Osteoblast (primary cell): Measurements from ENCODE around the gene TSPO. TPM values are rescaled to one million over a fixed set of nuclear protein-coding genes. Genes with fewer than 3 reads are reported as not detected.

Source experiments
- DNase-seq: peaks from one replicate; pipeline ENCODE4 v3.0.0; 2011; ENCODE audit warnings: low spot score, mixed read lengths; ENCODE audit not compliant: insufficient read length; ENCODE audit errors: missing footprints
- H2AFZ ChIP-seq: 2 replicates; pipeline ENCODE4 v1.6.0; 2011; ENCODE audit warnings: mild to moderate bottlenecking, low read length
- H3K27ac ChIP-seq: 2 replicates; pipeline ENCODE4 v1.5.1; 2011; ENCODE audit warnings: mild to moderate bottlenecking, low read depth, low read length, moderate library complexity
- H3K27me3 ChIP-seq: 2 replicates; pipeline ENCODE4 v1.6.0; 2012; ENCODE audit warnings: mild to moderate bottlenecking, control low read depth, inconsistent platforms, low read length, moderate library complexity; ENCODE audit not compliant: insufficient read depth
- H3K36me3 ChIP-seq: 2 replicates; pipeline ENCODE4 v1.5.1; 2011; ENCODE audit warnings: mild to moderate bottlenecking, low read length, control low read depth, moderate library complexity; ENCODE audit not compliant: insufficient read depth
- H3K4me1 ChIP-seq: 2 replicates; pipeline ENCODE4 v1.5.1; 2011; ENCODE audit warnings: mild to moderate bottlenecking, low read length, control low read depth, moderate library complexity; ENCODE audit not compliant: insufficient read depth
- H3K4me2 ChIP-seq: 2 replicates; pipeline ENCODE4 v1.6.0; 2011; ENCODE audit warnings: mild to moderate bottlenecking, low read length; ENCODE audit not compliant: insufficient read depth
- H3K4me3 ChIP-seq: fragments of 200-600 bp; sonication (generic); 3 replicates; pipeline ENCODE4 v1.5.1; 2012; ENCODE audit warnings: mild to moderate bottlenecking, low read length, inconsistent platforms; ENCODE audit not compliant: insufficient read depth
- H3K79me2 ChIP-seq: 2 replicates; pipeline ENCODE4 v1.6.0; 2012; ENCODE audit warnings: mild to moderate bottlenecking, low read length, control low read depth, inconsistent platforms; ENCODE audit not compliant: insufficient read depth
- H3K9me3 ChIP-seq: 2 replicates; pipeline ENCODE4 v1.5.1; 2011; ENCODE audit warnings: low read depth, low read length, control low read depth
- H4K20me1 ChIP-seq: 2 replicates; pipeline ENCODE4 v1.6.0; 2012; ENCODE audit warnings: mild to moderate bottlenecking, low read length, control low read depth; ENCODE audit not compliant: insufficient read depth
- total RNA-seq: library from RNA; depleted of rRNA; stranded (reverse); fragments of >200 nt; gene quantifications from 2 replicates; pipeline ENCODE4 v1.2.3, GENCODE V29; 2012
- TF ChIP-seq, protein P1 (sequence below): IDR thresholded peaks from 2 replicates; pipeline ENCODE4 v1.5.1; 2011; ENCODE audit warnings: mild to moderate bottlenecking, low read depth, low read length, moderate library complexity; ENCODE audit errors: extremely low read depth

The TSPO gene
- total RNA-seq, 1 donor, result 297 TPM

DNA sequence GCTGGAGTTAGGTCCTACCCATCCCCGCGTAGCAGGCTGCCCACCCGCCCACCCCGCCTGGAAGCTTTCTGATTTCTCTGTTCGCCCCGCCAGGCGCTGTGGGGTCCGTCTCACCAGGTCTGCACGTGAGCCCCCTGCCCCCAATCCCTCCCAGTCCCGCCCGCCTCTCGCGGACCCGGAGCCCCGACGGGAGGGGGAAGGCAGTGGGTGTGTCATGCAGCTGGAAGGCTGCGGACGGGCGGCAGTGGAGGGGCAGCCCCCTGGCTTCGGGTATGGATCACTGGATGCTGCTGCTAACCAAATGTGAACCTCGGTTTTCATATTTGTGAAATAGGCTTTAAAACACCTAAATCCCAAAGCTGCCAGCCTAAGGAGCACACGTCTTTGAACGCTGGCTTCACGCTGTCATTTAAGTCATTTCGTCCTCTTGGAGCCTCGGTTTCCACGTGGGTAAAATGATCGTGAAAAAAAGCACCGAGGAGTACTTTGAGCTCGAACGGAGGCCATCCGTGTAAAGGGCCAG lies 41.4 kb upstream of the TSPO start:
- Histone ChIP-seq H3K79me2 (no peaks in the 10 kb centered on the region), H4K20me1 (no peaks in the 10 kb centered on the region), H3K4me2 (peak overlapping the region; percentile 77), H3K27me3 (peaks cover 55% of the 10 kb centered on the region), H3K36me3 (no peaks in the 10 kb centered on the region), H3K9me3 (no peaks in the 10 kb centered on the region), H3K4me3 (peak overlapping the region; percentile 46), H3K27ac (no peak overlapping the region), H2AFZ (peak overlapping the region; percentile 56), H3K4me1 (peaks cover 4% of the 10 kb centered on the region)
- DNase-seq, result peak; percentile 73
- TF ChIP-seq, protein P1, sequence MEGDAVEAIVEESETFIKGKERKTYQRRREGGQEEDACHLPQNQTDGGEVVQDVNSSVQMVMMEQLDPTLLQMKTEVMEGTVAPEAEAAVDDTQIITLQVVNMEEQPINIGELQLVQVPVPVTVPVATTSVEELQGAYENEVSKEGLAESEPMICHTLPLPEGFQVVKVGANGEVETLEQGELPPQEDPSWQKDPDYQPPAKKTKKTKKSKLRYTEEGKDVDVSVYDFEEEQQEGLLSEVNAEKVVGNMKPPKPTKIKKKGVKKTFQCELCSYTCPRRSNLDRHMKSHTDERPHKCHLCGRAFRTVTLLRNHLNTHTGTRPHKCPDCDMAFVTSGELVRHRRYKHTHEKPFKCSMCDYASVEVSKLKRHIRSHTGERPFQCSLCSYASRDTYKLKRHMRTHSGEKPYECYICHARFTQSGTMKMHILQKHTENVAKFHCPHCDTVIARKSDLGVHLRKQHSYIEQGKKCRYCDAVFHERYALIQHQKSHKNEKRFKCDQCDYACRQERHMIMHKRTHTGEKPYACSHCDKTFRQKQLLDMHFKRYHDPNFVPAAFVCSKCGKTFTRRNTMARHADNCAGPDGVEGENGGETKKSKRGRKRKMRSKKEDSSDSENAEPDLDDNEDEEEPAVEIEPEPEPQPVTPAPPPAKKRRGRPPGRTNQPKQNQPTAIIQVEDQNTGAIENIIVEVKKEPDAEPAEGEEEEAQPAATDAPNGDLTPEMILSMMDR, result no peak

DNA sequence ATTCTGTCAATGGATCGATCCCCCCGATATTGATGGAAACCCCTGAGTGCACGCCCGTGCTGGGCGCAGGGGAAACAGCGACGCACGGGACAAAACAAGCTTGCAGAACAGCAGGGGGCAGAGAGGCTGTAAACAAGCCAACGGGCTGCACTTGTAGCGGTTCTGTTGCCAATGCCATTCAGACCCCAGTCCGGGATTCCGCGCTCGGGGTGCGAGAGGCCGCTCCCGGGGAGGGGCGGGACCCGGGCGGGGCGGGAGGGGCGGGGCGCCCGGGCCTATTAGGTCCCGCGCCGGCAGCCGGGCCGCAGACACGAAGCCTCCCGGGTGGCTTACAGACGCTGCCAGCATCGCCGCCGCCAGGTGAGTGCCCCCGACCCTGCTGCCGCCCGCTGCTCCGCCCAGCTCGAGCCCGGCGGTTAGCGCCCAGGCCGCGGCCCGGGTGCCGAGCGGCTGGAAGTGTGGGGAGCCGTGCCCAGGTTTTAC lies 40.9 kb upstream of the TSPO start, which contains the start of gene BIK:
Gene BIK (plus strand): TSS at position 307 of the 483 bp plus-strand sequence. CDS start 13,273 bp downstream, outside the sequence.
- H3K9me3 ChIP-seq, result no peaks in the 10 kb centered on the region
- H4K20me1 ChIP-seq, result no peaks in the 10 kb centered on the region
- H3K79me2 ChIP-seq, result no peaks in the 10 kb centered on the region
- H3K36me3 ChIP-seq, result no peaks in the 10 kb centered on the region
- TF ChIP-seq, protein P1, result peak; percentile 14
- peaks cover 58% of the 10 kb centered on the region for H3K27me3 ChIP-seq
- peaks cover 4% of the 10 kb centered on the region for H3K4me1 ChIP-seq
- H3K4me2 ChIP-seq, result peak within 1 kb of the TSS; percentile 77
- peak within 1 kb of the TSS; percentile 53 for H3K4me3 ChIP-seq
- no peak within 1 kb of the TSS for H3K27ac ChIP-seq
- peak within 1 kb of the TSS; percentile 56 for H2AFZ ChIP-seq
- DNase-seq, result peak; percentile 85

DNA sequence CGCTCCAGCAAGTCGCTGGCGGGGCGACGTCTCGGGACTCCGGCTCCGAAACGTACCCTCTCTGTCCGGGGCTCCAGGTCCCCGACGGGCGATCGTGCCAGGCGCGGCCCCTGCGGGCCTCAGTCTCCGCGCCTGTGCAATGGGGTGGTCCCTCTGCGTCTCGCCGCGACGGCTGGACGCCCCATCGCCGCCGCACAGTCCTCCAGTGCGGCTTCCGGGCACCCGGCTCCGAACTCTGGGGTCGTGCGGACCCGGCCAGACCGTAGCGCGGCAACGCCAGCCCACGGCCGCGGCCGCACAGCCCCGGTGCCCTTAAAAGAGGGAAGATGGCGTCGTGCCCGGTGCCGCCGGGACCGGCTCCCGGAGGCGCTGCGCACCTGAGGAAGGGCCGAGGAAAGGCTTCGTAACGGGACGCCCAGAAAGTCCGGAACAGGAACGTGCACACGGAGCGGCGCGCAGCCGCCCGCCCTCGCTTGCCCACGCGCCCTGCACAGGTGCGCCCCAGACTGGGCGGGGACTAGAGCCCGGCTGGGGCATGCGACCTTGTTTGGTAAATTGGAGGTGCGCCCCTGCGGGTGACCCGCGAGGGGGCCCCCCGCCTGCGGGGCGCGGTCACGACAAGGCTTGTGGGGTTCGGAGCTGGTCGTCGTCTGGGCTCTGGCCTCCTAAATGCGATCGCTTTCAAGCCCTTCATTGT lies 40.3 kb upstream of the TSPO start:
- TF ChIP-seq, protein P1, result no peak
- no peaks in the 10 kb centered on the region for H3K9me3 ChIP-seq
- peak overlapping the region; percentile 15 for H2AFZ ChIP-seq
- no peaks in the 10 kb centered on the region for H3K36me3 ChIP-seq
- H3K4me2 ChIP-seq, result peak overlapping the region; percentile 77
- H3K4me3 ChIP-seq, result peak overlapping the region; percentile 53
- peaks cover 57% of the 10 kb centered on the region for H3K27me3 ChIP-seq
- DNase-seq, result peak; percentile 83
- H4K20me1 ChIP-seq, result no peaks in the 10 kb centered on the region
- H3K79me2 ChIP-seq, result no peaks in the 10 kb centered on the region
- no peak overlapping the region for H3K27ac ChIP-seq
- peaks cover 4% of the 10 kb centered on the region for H3K4me1 ChIP-seq

DNA sequence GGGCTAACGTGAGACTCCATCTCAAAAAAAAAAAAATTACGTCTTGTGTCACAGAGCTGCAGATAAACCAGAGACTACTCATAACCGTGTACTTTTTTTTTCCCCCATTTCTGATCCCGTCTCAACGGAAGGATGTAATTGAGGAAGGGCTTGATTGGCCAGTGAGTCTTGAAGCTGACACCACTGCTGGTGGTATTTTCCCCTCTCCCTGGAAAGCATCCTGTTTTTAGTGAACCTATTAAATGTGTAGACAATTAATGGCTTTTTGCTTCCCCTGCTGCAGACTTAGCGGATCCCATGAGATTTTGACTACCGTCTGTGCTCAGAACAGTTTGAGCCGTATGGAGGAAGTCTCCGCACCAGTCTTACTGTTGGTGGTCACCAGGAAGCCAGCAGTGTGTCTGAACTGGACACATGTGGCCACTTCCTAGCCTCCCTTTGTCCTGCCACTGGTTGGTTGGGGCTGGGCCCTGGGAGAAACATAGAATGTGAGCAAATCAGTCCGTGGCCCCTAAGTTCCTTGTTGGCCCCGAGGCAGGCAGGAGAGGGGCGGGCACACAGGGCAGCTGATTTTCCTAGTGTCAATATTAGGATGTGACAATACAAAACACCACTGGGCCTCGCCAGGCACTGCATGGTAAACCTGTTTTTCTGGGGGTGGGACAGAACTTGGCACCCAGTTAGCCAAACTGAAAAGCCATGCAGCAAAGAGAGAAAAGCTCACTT lies 37.7 kb upstream of the TSPO start:
- H3K4me3 ChIP-seq, result no peak overlapping the region
- peaks cover 48% of the 10 kb centered on the region for H3K27me3 ChIP-seq
- peaks cover 4% of the 10 kb centered on the region for H3K4me1 ChIP-seq
- no peaks in the 10 kb centered on the region for H3K79me2 ChIP-seq
- TF ChIP-seq, protein P1, result no peak
- no peak overlapping the region for H3K27ac ChIP-seq
- no peak overlapping the region for H2AFZ ChIP-seq
- no peaks in the 10 kb centered on the region for H3K36me3 ChIP-seq
- DNase-seq, result no peak
- H3K9me3 ChIP-seq, result no peaks in the 10 kb centered on the region
- H4K20me1 ChIP-seq, result no peaks in the 10 kb centered on the region
- H3K4me2 ChIP-seq, result no peak overlapping the region
